HEK293T (cell line): Measurements from ENCODE around the gene PSEN1.

Experiments
- BHLHE40 ChIP-seq: fragments of 450-650 bp; IDR thresholded peaks from 2 replicates; pipeline ENCODE4 v1.6.1; 2016; ENCODE audit warnings: mild to moderate bottlenecking, moderate library complexity, borderline replicate concordance
- CTBP1 ChIP-seq: fragments of 450-650 bp; IDR thresholded peaks from 2 replicates; pipeline ENCODE4 v1.6.1; 2016; ENCODE audit warnings: borderline replicate concordance
- FOXM1 ChIP-seq: fragments of 450-650 bp; IDR thresholded peaks from 2 replicates; pipeline ENCODE4 v1.6.1; 2017; ENCODE audit warnings: mild to moderate bottlenecking, borderline replicate concordance
- LEF1 ChIP-seq: fragments of 450-650 bp; IDR thresholded peaks from 2 replicates; pipeline ENCODE4 v1.6.1; 2017; ENCODE audit warnings: mild to moderate bottlenecking, borderline replicate concordance
- NFRKB ChIP-seq: fragments of 450-650 bp; IDR thresholded peaks from 2 replicates; pipeline ENCODE4 v1.6.1; 2016; ENCODE audit warnings: mild to moderate bottlenecking, moderate library complexity
- SP1 ChIP-seq: fragments of 450-650 bp; IDR thresholded peaks from 2 replicates; pipeline ENCODE4 v1.6.1; 2017
- TARDBP ChIP-seq: fragments of 450-650 bp; IDR thresholded peaks from 2 replicates; pipeline ENCODE4 v1.6.1; 2016
- ZNF384 ChIP-seq: fragments of 450-650 bp; IDR thresholded peaks from 2 replicates; pipeline ENCODE4 v1.6.1; 2016

GRCh38 chr14:73188501-73188911 is 52.2 kb downstream of the PSEN1 start:
- no peak for TF ChIP-seq BHLHE40
- no peak for TF ChIP-seq ZNF384
- no peak for TF ChIP-seq FOXM1
- no peak for TF ChIP-seq TARDBP
- TF ChIP-seq SP1, result no peak
- no peak for TF ChIP-seq CTBP1
- no peak for TF ChIP-seq NFRKB
- no peak for TF ChIP-seq LEF1
